GM12872 (cell line): ENCODE measurements around the gene NRP2.

Experiments
- CTCF ChIP-seq: IDR thresholded peaks from 3 replicates; pipeline ENCODE4 v1.5.1; 2011; ENCODE audit warnings: low read depth, mild to moderate bottlenecking, low read length, moderate library complexity; ENCODE audit not compliant: insufficient read depth

NRP2 gene

GRCh38 chr2:205660521-205661124 lies 21.7 kb upstream of the NRP2 start:
- no peak for TF ChIP-seq CTCF

DNA sequence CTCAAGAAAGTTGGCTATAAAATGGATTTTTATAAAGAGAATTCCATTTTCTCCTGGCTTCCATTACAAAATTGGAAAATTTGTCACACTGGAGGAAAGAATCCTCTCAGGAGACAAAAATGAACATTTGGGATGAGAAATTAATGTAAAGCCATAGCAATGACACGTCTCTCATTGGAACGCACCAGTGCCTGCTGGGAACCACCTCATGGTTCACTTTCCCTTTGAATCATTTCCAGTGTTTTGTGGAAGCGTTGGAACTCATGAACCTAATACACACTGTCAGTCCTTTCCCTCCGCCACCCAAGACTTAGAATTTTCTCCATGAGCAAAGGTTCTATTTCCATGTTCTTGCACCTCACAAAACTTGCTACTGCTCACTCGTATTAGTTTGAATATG lies 21.0 kb upstream of the NRP2 start:
- TF ChIP-seq CTCF = no peak

DNA sequence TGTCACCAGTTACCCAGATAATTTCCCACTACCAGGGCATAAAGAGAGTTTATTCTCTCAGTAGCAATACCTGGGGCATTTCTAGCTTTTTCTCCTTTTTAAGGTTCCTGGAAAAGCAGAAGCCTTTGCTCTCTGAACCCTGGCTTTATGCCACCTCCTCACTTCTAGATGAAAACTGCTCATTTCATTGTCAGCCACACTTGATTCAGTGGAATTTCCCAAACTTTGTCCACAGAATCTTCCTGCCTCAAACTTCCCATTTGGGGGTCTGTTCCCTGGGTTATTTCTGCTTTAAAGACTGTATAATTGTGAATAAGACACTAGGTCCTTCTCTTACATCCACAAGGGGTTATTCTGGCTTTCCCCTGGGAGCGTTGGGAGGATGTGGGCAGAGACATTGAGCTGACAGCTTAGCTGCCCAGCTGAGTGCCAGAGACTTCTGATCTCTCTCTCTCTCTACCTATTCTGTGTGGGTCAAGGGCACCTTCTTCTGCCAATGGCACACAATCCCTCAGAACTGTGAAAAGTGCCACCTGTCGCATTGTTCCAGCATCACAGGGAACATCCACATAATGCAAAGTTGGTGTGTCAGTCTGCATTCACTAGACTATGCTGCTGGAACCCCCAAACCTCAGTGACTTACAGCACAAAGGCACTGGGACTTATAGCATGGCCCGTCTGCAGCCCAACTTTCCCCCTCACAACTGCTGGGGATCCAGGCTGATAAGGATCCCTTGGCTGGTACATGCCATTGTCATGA lies 19.9 kb upstream of the NRP2 start:
- no peak for TF ChIP-seq CTCF

DNA sequence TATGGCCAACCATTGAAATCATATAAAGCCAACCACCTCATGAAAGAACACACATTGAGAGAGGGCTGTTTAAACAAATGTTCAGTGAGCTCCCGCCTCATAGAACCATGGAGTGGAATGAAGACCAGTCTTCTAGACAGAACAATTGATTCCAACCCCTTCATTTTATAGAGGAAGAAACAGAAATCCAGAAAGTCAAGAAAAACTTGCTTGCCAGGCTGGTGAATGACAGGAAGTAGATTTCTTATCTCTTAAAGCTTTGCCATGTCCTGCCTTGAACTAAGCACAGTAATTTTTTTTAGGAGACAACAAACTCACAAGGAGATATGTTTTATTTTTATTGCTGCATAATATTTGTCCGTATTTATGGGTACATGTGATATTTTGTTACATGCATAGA lies 16.5 kb upstream of the NRP2 start:
- TF ChIP-seq CTCF = no peak

GRCh38 chr2:205670292-205670691 lies 12.0 kb upstream of the NRP2 start:
- no peak for TF ChIP-seq CTCF

DNA sequence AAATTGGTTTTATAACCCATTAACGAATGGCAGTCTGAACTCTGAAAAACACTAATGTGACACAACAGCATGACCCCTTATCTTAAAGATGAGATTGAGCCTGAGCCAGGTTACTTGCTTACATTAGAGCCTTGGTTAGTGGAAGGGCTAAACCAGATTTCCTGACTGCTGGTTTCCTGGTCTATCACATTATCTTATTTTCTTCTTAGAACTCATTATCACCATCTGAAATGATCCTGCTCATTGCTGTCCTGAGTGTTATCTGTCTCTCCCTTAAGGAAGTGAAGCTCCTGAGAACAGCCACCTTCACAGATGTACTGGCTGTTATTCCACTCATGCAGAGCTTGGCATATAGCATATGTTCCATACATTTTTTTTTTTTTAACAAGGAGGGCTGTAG lies 9.0 kb upstream of the NRP2 start:
- TF ChIP-seq CTCF = no peak

DNA sequence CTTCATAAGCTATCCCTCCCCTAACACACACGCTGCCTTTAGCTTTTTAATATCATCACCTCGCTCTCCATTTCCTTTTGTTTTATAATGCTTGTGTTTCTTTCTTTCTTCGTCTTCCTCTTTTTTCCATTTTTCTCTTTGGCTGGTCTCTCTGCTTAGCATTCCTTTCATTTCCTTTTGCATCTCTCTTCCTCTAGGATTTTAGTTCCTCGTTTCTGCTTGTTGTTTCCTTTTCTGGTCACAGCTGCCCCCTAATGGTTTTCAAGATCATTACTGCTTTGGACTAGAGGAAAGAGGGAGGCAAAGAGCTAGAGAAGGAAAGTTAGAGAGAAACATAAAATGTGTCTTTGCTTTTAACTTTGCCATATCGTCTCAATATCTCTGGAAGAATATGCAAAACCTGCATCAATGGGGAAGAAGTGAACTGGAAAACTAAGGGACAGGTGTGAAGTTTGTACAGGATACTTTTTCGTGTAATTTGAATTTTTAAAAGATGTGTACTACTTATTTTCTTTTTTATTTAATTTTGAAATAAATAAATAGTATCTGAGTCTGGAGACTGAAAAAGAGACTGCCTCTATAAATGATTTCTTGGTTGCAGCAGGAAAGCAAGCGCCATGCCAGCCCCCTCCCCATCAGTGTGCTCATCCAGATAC lies 6.3 kb upstream of the NRP2 start:
- TF ChIP-seq CTCF = peak; percentile 69
